Activated T-helper 9 cell treated with anti-CD3 and anti-CD28 coated beads, Interleukin-2, amount 50 U/mL, for 16 hours (primary cell): Measurements from ENCODE around the gene RABGGTB.
"Not testable (repeated sequence)": the region's sequence is repeated elsewhere in the genome, so short reads cannot be mapped to it uniquely, and the experiment has no call there.

ENCODE experiments used
- DNase-seq: peaks from one replicate; pipeline ENCODE4 v3.0.0-alpha.2; 2020; ENCODE audit warnings: low read depth

RABGGTB gene

GRCh38 chr1:75795703-75796193 is 9.7 kb downstream of the RABGGTB start:
- DNase-seq = no peak

GRCh38 chr1:75796376-75797272 is 10.6 kb downstream of the RABGGTB start, which contains the start of gene MSH4:
Gene MSH4, plus strand, starts transcription at chr1:75796882. Its CDS starts 104 bp downstream, at chr1:75796986.
- no peak for DNase-seq

DNA sequence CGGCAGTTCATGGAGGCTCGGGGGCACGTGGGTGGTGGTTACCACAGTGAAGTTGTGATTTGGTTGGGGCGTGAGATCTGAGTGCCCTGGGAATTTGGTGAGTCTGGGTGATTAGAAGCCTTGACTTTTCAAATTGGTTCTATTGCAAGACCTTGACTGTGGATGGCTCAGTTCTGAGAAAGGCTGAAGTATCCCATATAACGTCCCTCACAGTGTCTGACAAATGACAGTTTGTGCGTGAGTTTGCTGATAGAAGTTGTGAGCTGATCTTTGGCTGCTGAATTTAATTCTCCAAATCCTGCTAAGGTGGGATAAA is 11.2 kb downstream of the RABGGTB start:
- DNase-seq = no peak

DNA sequence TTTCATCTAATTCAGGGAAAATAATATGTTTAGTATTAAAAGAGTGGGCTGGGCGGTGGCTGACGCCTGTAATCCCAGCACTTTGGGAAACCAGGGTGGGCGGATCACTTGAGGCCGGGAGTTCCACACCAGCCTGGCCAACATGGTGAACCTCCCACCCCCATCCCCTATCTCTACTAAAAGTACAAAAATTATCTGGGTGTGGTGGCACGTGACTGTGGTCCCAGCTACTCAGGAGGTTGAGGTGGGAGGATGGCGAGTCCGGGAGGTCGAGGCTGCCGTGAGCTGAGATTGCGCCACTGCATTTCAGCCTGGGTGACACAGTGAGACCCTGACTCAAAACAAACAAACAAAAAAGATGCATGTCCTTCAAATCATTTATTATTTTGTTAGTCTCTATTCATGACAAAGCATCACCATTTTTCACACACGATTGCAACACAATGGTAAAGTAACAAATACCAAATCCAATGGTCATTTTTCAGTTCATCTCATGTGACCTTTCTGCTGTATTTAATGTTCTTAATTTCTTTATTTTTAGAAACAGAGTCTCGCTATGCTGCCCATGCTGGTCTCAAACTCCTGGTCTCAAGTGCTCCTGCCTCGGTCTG is 11.7 kb downstream of the RABGGTB start:
- DNase-seq = no peak

- not testable (repeated sequence) for DNase-seq
Measured at GRCh38 chr1:75801480-75801879, 15.4 kb downstream of the RABGGTB start.

GRCh38 chr1:75808921-75809320 is 22.9 kb downstream of the RABGGTB start:
- DNase-seq = no peak

DNA sequence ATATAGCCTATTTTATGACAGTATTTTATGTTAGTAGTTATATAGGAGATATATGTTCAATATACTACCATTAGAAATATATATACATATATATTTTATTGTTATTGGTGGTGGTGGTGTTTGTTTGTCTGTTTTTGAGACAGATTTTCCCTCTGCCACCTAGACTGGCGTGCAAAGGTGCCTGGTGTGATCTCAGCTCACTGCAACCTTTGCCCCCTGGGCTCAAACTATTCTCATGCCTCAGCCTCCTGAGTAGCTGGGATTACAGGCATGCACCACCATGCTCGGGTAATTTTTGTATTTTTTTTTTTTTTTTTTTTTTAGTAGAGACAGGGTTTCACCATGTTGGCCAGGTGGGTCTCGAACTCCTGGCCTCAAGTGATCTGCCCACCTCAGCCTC is 24.1 kb downstream of the RABGGTB start:
- not testable (repeated sequence) for DNase-seq

- no peak for DNase-seq
Measured at GRCh38 chr1:75811211-75811981, 25.3 kb downstream of the RABGGTB start.

DNA sequence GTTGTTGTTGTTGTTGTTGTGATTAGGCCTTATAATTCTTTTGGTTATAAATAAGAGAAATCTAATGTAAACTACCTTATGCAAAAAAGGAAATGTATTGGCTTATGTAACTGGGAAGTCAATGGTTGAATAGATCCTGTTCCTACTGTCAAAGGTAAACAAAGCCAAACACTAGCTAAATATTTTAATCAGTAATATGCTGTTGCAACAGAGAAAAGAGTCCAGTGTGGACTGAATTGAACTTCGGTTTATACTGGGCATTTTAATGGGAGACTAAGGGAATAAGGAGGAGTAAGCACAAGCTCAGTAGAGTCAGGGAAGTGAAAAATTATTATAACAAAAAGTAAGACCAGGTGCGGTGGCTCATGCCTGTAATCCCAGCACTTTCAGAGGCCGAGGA is 26.0 kb downstream of the RABGGTB start:
- no peak for DNase-seq

GRCh38 chr1:75823596-75823995 is 37.5 kb downstream of the RABGGTB start:
- not testable (repeated sequence) for DNase-seq

DNA sequence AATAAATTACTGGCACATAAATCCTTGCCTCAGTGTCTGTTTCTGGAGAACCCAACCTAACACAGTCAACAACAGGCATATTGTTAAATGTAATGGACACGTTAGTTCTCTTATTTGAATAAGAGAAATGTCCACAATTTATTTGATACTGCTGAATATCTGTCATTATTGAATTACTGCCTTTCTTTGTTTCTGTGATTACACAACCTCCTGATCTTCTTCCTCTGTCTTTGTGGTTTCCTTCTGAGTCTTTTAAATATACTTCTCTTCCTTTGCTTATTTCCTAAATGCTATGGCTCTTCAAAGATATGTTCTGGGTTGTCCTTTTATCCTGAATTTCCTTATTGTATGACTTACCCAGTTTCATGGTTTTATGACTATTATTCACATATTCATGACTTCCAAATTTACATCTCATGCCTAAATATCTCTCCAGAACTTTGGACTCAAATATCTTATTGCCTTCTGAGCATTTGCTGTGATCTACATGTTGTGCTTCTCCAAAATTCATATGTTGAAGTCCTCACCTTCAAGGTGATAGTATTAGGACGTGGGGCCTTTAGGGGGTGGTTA is 50.6 kb downstream of the RABGGTB start:
- no peak for DNase-seq

GRCh38 chr1:75838079-75838478 is 52.0 kb downstream of the RABGGTB start:
- no peak for DNase-seq

DNA sequence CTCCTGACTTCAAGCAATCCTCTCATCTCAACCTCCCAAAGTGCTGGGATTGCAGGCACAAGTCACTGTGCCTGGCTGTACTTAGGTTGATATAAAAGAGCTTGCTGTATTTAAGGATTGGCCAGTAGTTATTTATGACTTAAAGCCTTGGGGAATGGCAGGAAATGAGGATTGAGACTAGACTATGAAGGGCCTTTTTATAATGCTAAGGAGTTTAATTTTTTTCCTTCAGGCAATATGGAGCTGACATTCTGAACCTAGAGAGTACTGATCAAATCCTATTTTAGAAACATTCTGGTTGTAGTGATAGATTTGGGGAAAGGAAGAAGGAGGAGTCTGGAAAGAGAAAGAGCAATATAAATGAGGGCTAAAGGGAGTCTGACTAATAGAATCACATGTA is 55.4 kb downstream of the RABGGTB start:
- DNase-seq = no peak
